Activated T-cell treated with anti-CD3 and anti-CD28 coated beads, Interleukin-2, amount 50 U/mL, for 4 hours (primary cell): ENCODE results near the gene SPATA4. TPM values are rescaled to one million over a fixed set of nuclear protein-coding genes. Genes with fewer than 3 reads are reported as not detected.
"Not testable (repeated sequence)": the region's sequence is repeated elsewhere in the genome, so short reads cannot be mapped to it uniquely, and the experiment has no call there.

Experiments
- ATAC-seq, 2 donors: fragments of 200-7000 bp; cut with Tn5 transposase; one replicate each; pipeline ENCODE4 v1.10.0; 2021
- DNase-seq: peaks from one replicate; pipeline ENCODE4 v3.0.0-alpha.2; 2020
- H3K27me3 Mint-ChIP-seq: one replicate; pipeline ENCODE4 v1.8.0; 2021; ENCODE audit warnings: low read depth, mixed read lengths
- H3K36me3 Mint-ChIP-seq: one replicate; pipeline ENCODE4 v1.8.0; 2022; ENCODE audit warnings: mixed read lengths; ENCODE audit not compliant: insufficient read depth
- H3K4me1 Mint-ChIP-seq: one replicate; pipeline ENCODE4 v1.8.0; 2021; ENCODE audit warnings: low read depth, mixed read lengths
- H3K4me3 Mint-ChIP-seq: one replicate; pipeline ENCODE4 v1.8.0; 2021; ENCODE audit warnings: mild to moderate bottlenecking, moderate library complexity, mixed read lengths
- H3K9me3 Mint-ChIP-seq: one replicate; pipeline ENCODE4 v1.8.0; 2021; ENCODE audit warnings: mixed read lengths
- total RNA-seq, 3 donors: library from RNA; stranded (reverse); gene quantifications; one replicate each; pipeline ENCODE4 v1.2.1, GENCODE V29; 2021

The SPATA4 gene
- not detected for total RNA-seq

GRCh38 chr4:176195184-176195978 lies at the start of gene SPATA4:
Gene SPATA4, minus strand, starts transcription at chr4:176195585. Its CDS starts 23 bp downstream, at chr4:176195562.
- H3K4me3 Mint-ChIP-seq: peak within 1 kb of the TSS; percentile 72
- ATAC-seq (peak; percentile 81 to 84), DNase-seq (peak; percentile 91)
- H3K27me3 Mint-ChIP-seq: peaks cover 24% of the 10 kb centered on the region
- H3K9me3 Mint-ChIP-seq: peaks cover 4% of the 10 kb centered on the region
- peaks cover 28% of the 10 kb centered on the region for H3K4me1 Mint-ChIP-seq
- H3K36me3 Mint-ChIP-seq: peaks cover 1% of the 10 kb centered on the region

- Mint-ChIP-seq H3K36me3 (no peaks in the 10 kb centered on the region), H3K4me3 (no peak overlapping the region), H3K27me3 (peaks cover 10% of the 10 kb centered on the region), H3K4me1 (no peaks in the 10 kb centered on the region), H3K9me3 (no peaks in the 10 kb centered on the region)
- no peak for ATAC-seq
- no peak for DNase-seq
Observed at GRCh38 chr4:176242764-176243347, 47.5 kb upstream of the SPATA4 start.

- Mint-ChIP-seq H3K36me3 (no peaks in the 10 kb centered on the region), H3K27me3 (peaks cover 9% of the 10 kb centered on the region), H3K4me1 (no peaks in the 10 kb centered on the region), H3K9me3 (no peaks in the 10 kb centered on the region), H3K4me3 (no peak overlapping the region)
- no peak for DNase-seq
- no peak for ATAC-seq
Observed at GRCh38 chr4:176241703-176242102, 46.3 kb upstream of the SPATA4 start.

- no peak overlapping the region for H3K4me3 Mint-ChIP-seq
- H3K9me3 Mint-ChIP-seq: no peaks in the 10 kb centered on the region
- ATAC-seq (no peak), DNase-seq (no peak)
- H3K27me3 Mint-ChIP-seq: peaks cover 11% of the 10 kb centered on the region
- H3K36me3 Mint-ChIP-seq: no peaks in the 10 kb centered on the region
- H3K4me1 Mint-ChIP-seq: no peaks in the 10 kb centered on the region
Observed at GRCh38 chr4:176238826-176239225, 43.4 kb upstream of the SPATA4 start.

- Mint-ChIP-seq H3K9me3 (no peaks in the 10 kb centered on the region), H3K27me3 (peaks cover 13% of the 10 kb centered on the region), H3K4me3 (no peak overlapping the region), H3K36me3 (no peaks in the 10 kb centered on the region), H3K4me1 (no peaks in the 10 kb centered on the region)
- ATAC-seq: no peak
- no peak for DNase-seq
Observed at GRCh38 chr4:176238157-176238610, 42.8 kb upstream of the SPATA4 start.

- Mint-ChIP-seq H3K27me3 (peaks cover 13% of the 10 kb centered on the region), H3K9me3 (no peaks in the 10 kb centered on the region)
Observed at GRCh38 chr4:176236946-176237345, 41.6 kb upstream of the SPATA4 start.

GRCh38 chr4:176230836-176231235 lies 35.5 kb upstream of the SPATA4 start:
- ATAC-seq: no peak
- DNase-seq: no peak
- Mint-ChIP-seq H3K9me3 (no peaks in the 10 kb centered on the region), H3K4me1 (no peaks in the 10 kb centered on the region), H3K27me3 (peaks cover 7% of the 10 kb centered on the region), H3K36me3 (no peaks in the 10 kb centered on the region), H3K4me3 (no peak overlapping the region)

More at GRCh38 chr4:176236946-176237345, 41.6 kb upstream of the SPATA4 start:
- DNase-seq: no peak
- Mint-ChIP-seq H3K4me3 (no peak overlapping the region), H3K4me1 (no peaks in the 10 kb centered on the region), H3K36me3 (no peaks in the 10 kb centered on the region)
- ATAC-seq: no peak

- DNase-seq: no peak
- Mint-ChIP-seq H3K27me3 (peaks cover 7% of the 10 kb centered on the region), H3K4me1 (no peaks in the 10 kb centered on the region), H3K9me3 (no peaks in the 10 kb centered on the region), H3K4me3 (no peak overlapping the region), H3K36me3 (no peaks in the 10 kb centered on the region)
- no peak for ATAC-seq
Observed at GRCh38 chr4:176229645-176230044, 34.3 kb upstream of the SPATA4 start.

- H3K27me3 Mint-ChIP-seq: peaks cover 5% of the 10 kb centered on the region
- no peak for ATAC-seq
Observed at GRCh38 chr4:176226736-176227135, 31.4 kb upstream of the SPATA4 start.

GRCh38 chr4:176223561-176223960 lies 28.2 kb upstream of the SPATA4 start:
- no peaks in the 10 kb centered on the region for H3K9me3 Mint-ChIP-seq
- no peaks in the 10 kb centered on the region for H3K4me1 Mint-ChIP-seq
- H3K36me3 Mint-ChIP-seq: no peaks in the 10 kb centered on the region
- ATAC-seq: no peak
- no peak for DNase-seq
- no peak overlapping the region for H3K4me3 Mint-ChIP-seq
- H3K27me3 Mint-ChIP-seq: peaks cover 7% of the 10 kb centered on the region

More at GRCh38 chr4:176226736-176227135, 31.4 kb upstream of the SPATA4 start:
- no peak for DNase-seq
- no peaks in the 10 kb centered on the region for H3K36me3 Mint-ChIP-seq
- no peaks in the 10 kb centered on the region for H3K4me1 Mint-ChIP-seq
- no peaks in the 10 kb centered on the region for H3K9me3 Mint-ChIP-seq
- no peak overlapping the region for H3K4me3 Mint-ChIP-seq

- Mint-ChIP-seq H3K9me3 (no peaks in the 10 kb centered on the region), H3K36me3 (no peaks in the 10 kb centered on the region), H3K4me3 (no peak overlapping the region), H3K27me3 (peaks cover 7% of the 10 kb centered on the region), H3K4me1 (no peaks in the 10 kb centered on the region)
- ATAC-seq: no peak
- no peak for DNase-seq
Observed at GRCh38 chr4:176222149-176222548, 26.8 kb upstream of the SPATA4 start.

- DNase-seq: no peak
- peaks cover 2% of the 10 kb centered on the region for H3K9me3 Mint-ChIP-seq
- ATAC-seq: no peak
- no peak overlapping the region for H3K4me3 Mint-ChIP-seq
- H3K4me1 Mint-ChIP-seq: no peaks in the 10 kb centered on the region
- H3K27me3 Mint-ChIP-seq: peaks cover 6% of the 10 kb centered on the region
- no peaks in the 10 kb centered on the region for H3K36me3 Mint-ChIP-seq
Observed at GRCh38 chr4:176217510-176217909, 22.1 kb upstream of the SPATA4 start.

- H3K36me3 Mint-ChIP-seq, DNase-seq, H3K4me1 Mint-ChIP-seq, H3K9me3 Mint-ChIP-seq, ATAC-seq, H3K4me3 Mint-ChIP-seq: not testable (repeated sequence)
- H3K27me3 Mint-ChIP-seq: peaks cover 21% of the 10 kb centered on the region
Observed at GRCh38 chr4:176212351-176212750, 17.0 kb upstream of the SPATA4 start.

- Mint-ChIP-seq H3K27me3 (peaks cover 34% of the 10 kb centered on the region), H3K9me3 (peaks cover 4% of the 10 kb centered on the region), H3K4me3 (no peak overlapping the region), H3K4me1 (no peaks in the 10 kb centered on the region), H3K36me3 (no peaks in the 10 kb centered on the region)
- DNase-seq (no peak), ATAC-seq (no peak)
Observed at GRCh38 chr4:176210579-176211296, 15.4 kb upstream of the SPATA4 start.
